OCI-LY1 (cell line): Measurements from ENCODE around the gene MBOAT1.

Experiments
- H2AFZ ChIP-seq: fragments of 200-600 bp; sonication (generic), shearing (Covaris generic); 2 replicates; pipeline ENCODE4 v1.6.0; 2014; ENCODE audit warnings: antibody characterized with exemption, mild to moderate bottlenecking, low read length
- H3F3A ChIP-seq: fragments of 200-600 bp; sonication (generic), shearing (Covaris generic); 2 replicates; pipeline ENCODE4 v1.6.0; 2014; ENCODE audit warnings: mild to moderate bottlenecking, antibody characterized with exemption, low read length, moderate library complexity; ENCODE audit not compliant: insufficient read depth
- H3K27ac ChIP-seq: fragments of 200-600 bp; sonication (generic); 2 replicates; pipeline ENCODE4 v1.5.1; 2014; ENCODE audit warnings: low read length, mixed run types, mild to moderate bottlenecking, low read depth; ENCODE audit not compliant: poor library complexity, severe bottlenecking
- H3K27me3 ChIP-seq: fragments of 200-600 bp; sonication (generic); 2 replicates; pipeline ENCODE4 v1.6.0; 2014; ENCODE audit warnings: antibody characterized with exemption, mild to moderate bottlenecking, low read length, moderate library complexity; ENCODE audit not compliant: insufficient read depth
- H3K36me3 ChIP-seq: fragments of 200-600 bp; sonication (generic); 2 replicates; pipeline ENCODE4 v1.6.1; 2014; ENCODE audit warnings: mild to moderate bottlenecking, antibody characterized with exemption, low read length, moderate library complexity, mixed read lengths; ENCODE audit not compliant: insufficient read depth
- H3K4me1 ChIP-seq: fragments of 200-600 bp; sonication (generic); 2 replicates; pipeline ENCODE4 v1.5.1; 2014; ENCODE audit warnings: mild to moderate bottlenecking, low read length, moderate library complexity; ENCODE audit not compliant: insufficient read depth, severe bottlenecking
- H3K4me2 ChIP-seq: fragments of 200-600 bp; sonication (generic), shearing (Covaris generic); 2 replicates; pipeline ENCODE4 v1.6.1; 2014; ENCODE audit warnings: low read length
- H3K4me3 ChIP-seq: fragments of 200-600 bp; sonication (generic); 2 replicates; pipeline ENCODE4 v1.5.1; 2014; ENCODE audit warnings: low read length, low read depth, mild to moderate bottlenecking, mixed read lengths; ENCODE audit not compliant: poor library complexity, severe bottlenecking
- H3K79me2 ChIP-seq: fragments of 200-600 bp; shearing (Covaris generic); 2 replicates; pipeline ENCODE4 v1.6.1; 2016; ENCODE audit warnings: mixed run types, low read length, mixed read lengths; ENCODE audit not compliant: insufficient read depth
- H3K9ac ChIP-seq: fragments of 200-600 bp; sonication (generic), shearing (Covaris generic); 2 replicates; pipeline ENCODE4 v1.6.1; 2014; ENCODE audit warnings: mild to moderate bottlenecking, low read length, mixed read lengths
- H3K9me2 ChIP-seq: fragments of 200-600 bp; sonication (generic), shearing (Covaris generic); 2 replicates; pipeline ENCODE4 v1.6.1; 2014; ENCODE audit warnings: low read depth, mild to moderate bottlenecking, low read length, mixed read lengths
- H3K9me3 ChIP-seq: fragments of 200-600 bp; shearing (Covaris generic); 2 replicates; pipeline ENCODE4 v1.6.1; 2014; ENCODE audit warnings: low read length, mixed read lengths
- H4K20me1 ChIP-seq: fragments of 200-600 bp; sonication (generic), shearing (Covaris generic); 2 replicates; pipeline ENCODE4 v1.6.0; 2016; ENCODE audit warnings: mild to moderate bottlenecking, low read length; ENCODE audit not compliant: insufficient read depth
- CTCF ChIP-seq: fragments of 200-600 bp; sonication (generic), shearing (Covaris generic); IDR thresholded peaks from 2 replicates; pipeline ENCODE4 v1.5.1; 2017; ENCODE audit warnings: mild to moderate bottlenecking, antibody characterized with exemption, low read length, moderate library complexity, mixed read lengths
- EZH2 ChIP-seq: fragments of 200-600 bp; sonication (generic), shearing (Covaris generic); IDR thresholded peaks from 2 replicates; pipeline ENCODE4 v1.8.0; 2017; ENCODE audit warnings: borderline replicate concordance, mixed run types, mild to moderate bottlenecking, antibody characterized with exemption, low read length, moderate library complexity, mixed read lengths

Gene MBOAT1

GRCh38 chr6:20169119-20169557 is 43.1 kb downstream of the MBOAT1 start:
- no peaks in the 10 kb centered on the region for H3K9me2 ChIP-seq
- no peaks in the 10 kb centered on the region for H3K9me3 ChIP-seq
- no peak overlapping the region for H2AFZ ChIP-seq
- H4K20me1 ChIP-seq, result no peaks in the 10 kb centered on the region
- H3K79me2 ChIP-seq, result no peaks in the 10 kb centered on the region
- H3K4me2 ChIP-seq, result no peak overlapping the region
- H3K36me3 ChIP-seq, result no peaks in the 10 kb centered on the region
- TF ChIP-seq CTCF, result no peak
- no peak for TF ChIP-seq EZH2
- no peaks in the 10 kb centered on the region for H3K4me1 ChIP-seq
- H3F3A ChIP-seq, result no peaks in the 10 kb centered on the region
- H3K9ac ChIP-seq, result no peak overlapping the region
- H3K27ac ChIP-seq, result no peak overlapping the region
- no peaks in the 10 kb centered on the region for H3K27me3 ChIP-seq
- H3K4me3 ChIP-seq, result no peak overlapping the region

GRCh38 chr6:20168690-20169089 is 43.6 kb downstream of the MBOAT1 start:
- Histone ChIP-seq H3F3A (no peaks in the 10 kb centered on the region), H3K9ac (no peak overlapping the region), H3K27ac (no peak overlapping the region), H3K9me3 (no peaks in the 10 kb centered on the region), H3K4me1 (no peaks in the 10 kb centered on the region), H4K20me1 (no peaks in the 10 kb centered on the region), H3K4me2 (no peak overlapping the region), H3K79me2 (no peaks in the 10 kb centered on the region), H3K27me3 (no peaks in the 10 kb centered on the region), H3K36me3 (no peaks in the 10 kb centered on the region), H3K4me3 (no peak overlapping the region), H2AFZ (no peak overlapping the region), H3K9me2 (no peaks in the 10 kb centered on the region)
- TF ChIP-seq CTCF (no peak), EZH2 (no peak)

- H3K9me2 ChIP-seq, result no peaks in the 10 kb centered on the region
- no peak overlapping the region for H3K27ac ChIP-seq
- H3K9me3 ChIP-seq, result no peaks in the 10 kb centered on the region
- H3K4me3 ChIP-seq, result no peak overlapping the region
- no peaks in the 10 kb centered on the region for H3K4me1 ChIP-seq
- no peaks in the 10 kb centered on the region for H3K36me3 ChIP-seq
- no peaks in the 10 kb centered on the region for H3F3A ChIP-seq
- H2AFZ ChIP-seq, result no peak overlapping the region
- H3K79me2 ChIP-seq, result no peaks in the 10 kb centered on the region
- TF ChIP-seq EZH2, result no peak
- TF ChIP-seq CTCF, result no peak
- no peak overlapping the region for H3K9ac ChIP-seq
- no peaks in the 10 kb centered on the region for H4K20me1 ChIP-seq
- H3K4me2 ChIP-seq, result no peak overlapping the region
- H3K27me3 ChIP-seq, result no peaks in the 10 kb centered on the region
Measured at GRCh38 chr6:20167601-20168000, 44.7 kb downstream of the MBOAT1 start.
